MM.1S (cell line): ENCODE data around the gene MTMR2.

ENCODE experiments used
- CTCF ChIP-seq: fragments of 300-600 bp; sonication (generic); IDR thresholded peaks from 2 replicates; pipeline ENCODE4 v1.5.1; 2016; ENCODE audit warnings: antibody characterized with exemption, low read length, mixed read lengths
- EZH2phosphoT487 ChIP-seq: fragments of 300-600 bp; sonication (generic); IDR thresholded peaks from 2 replicates; pipeline ENCODE4 v1.6.1; 2018; ENCODE audit warnings: antibody characterized with exemption, low read length

GRCh38 chr11:95917193-95918036 lies 6.5 kb downstream of the MTMR2 start:
- TF ChIP-seq CTCF (no peak), EZH2phosphoT487 (no peak)
